Measurements from ENCODE around the gene IRF2BP2.
A peak's percentile ranks its signal among the peaks of the same experiment; 100 is the strongest.

DNA sequence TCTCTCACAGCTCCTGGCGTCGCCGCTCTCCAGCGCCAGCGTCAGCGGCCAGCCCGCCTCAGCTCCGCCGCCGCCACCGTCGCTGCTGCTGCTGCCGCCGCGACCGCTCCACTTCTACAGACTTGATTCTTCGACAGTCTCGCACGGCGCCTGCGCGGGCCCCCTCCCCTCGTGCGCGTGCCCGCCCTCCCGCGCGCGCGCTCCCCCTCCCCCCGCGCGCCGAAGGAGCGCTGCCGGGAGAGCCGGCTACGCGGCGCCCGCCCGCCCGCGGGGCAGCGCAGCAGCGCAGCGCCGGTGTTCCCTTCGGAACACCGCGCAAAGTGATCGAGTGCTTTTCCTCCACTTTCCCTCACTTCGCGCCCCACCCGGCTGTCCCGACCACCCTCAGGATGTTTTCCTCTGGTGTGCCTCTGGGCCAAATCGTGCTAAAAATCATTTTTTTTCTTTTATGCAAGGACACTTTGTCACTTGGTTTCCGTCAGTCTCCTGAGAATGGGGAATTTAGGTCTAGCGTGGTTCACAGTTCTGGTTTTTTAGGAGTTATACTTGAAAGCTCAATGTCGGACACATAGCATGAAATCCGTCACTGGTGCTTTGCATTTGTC lies at the start of gene IRF2BP2:
- TF ChIP-seq, protein P1, sequence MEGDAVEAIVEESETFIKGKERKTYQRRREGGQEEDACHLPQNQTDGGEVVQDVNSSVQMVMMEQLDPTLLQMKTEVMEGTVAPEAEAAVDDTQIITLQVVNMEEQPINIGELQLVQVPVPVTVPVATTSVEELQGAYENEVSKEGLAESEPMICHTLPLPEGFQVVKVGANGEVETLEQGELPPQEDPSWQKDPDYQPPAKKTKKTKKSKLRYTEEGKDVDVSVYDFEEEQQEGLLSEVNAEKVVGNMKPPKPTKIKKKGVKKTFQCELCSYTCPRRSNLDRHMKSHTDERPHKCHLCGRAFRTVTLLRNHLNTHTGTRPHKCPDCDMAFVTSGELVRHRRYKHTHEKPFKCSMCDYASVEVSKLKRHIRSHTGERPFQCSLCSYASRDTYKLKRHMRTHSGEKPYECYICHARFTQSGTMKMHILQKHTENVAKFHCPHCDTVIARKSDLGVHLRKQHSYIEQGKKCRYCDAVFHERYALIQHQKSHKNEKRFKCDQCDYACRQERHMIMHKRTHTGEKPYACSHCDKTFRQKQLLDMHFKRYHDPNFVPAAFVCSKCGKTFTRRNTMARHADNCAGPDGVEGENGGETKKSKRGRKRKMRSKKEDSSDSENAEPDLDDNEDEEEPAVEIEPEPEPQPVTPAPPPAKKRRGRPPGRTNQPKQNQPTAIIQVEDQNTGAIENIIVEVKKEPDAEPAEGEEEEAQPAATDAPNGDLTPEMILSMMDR (IDR thresholded peaks at IDR 0.05): peak in 1 of 5 experiments; percentile 13
- TF ChIP-seq EP300 (IDR thresholded peaks at IDR 0.05; ENCODE audit: low read depth): no peak
- TF ChIP-seq POLR2A (IDR thresholded peaks at IDR 0.05): peak; percentile 86

Data from transverse colon (tissue), 3 donors.